Fibroblast of skin of left biceps (primary cell): ENCODE data around the gene PRSS56.
"Not testable (repeated sequence)": the region's sequence is repeated elsewhere in the genome, so short reads cannot be mapped to it uniquely, and the experiment has no call there.

Experiments
- DNase-seq, 2 experiments: peaks; one replicate each; pipeline ENCODE4 v3.0.0-alpha.2; 2013; ENCODE audit warnings: low read depth in 2 of 2

Gene PRSS56

DNA sequence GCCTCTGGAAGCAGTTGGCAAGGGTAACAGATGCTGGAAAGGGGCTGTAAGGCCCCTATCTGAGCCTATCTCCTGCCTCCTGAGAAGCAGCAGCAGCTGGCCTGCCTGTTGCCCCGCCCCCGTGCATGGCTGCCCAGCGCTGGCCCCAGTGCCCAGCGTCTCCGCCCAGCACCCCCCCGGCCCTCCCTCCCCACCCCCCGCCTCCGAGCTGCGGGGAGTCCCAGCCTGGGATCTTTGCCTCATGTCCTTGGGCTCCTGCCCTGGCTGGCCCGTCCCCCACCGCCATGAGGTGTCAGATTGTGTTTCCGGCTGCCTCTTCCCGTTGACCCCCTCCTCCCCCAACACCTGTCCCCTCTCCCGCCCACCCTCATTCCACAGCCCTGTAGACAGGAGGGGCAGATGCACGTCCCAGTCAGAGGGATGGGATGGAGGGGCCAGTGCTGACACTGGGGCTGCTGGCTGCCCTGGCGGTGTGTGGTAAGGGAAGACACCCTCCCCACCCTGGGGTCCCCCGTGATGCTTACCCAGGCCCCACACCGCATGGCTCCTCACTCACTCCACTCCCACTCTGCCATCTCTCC lies 5.7 kb downstream of the PRSS56 start, which contains the start of gene CHRND:
TSS of gene CHRND (plus strand) at position 370 of the 581 bp plus-strand sequence. CDS start at position 426, 56 bp downstream.
- no peak for DNase-seq

DNA sequence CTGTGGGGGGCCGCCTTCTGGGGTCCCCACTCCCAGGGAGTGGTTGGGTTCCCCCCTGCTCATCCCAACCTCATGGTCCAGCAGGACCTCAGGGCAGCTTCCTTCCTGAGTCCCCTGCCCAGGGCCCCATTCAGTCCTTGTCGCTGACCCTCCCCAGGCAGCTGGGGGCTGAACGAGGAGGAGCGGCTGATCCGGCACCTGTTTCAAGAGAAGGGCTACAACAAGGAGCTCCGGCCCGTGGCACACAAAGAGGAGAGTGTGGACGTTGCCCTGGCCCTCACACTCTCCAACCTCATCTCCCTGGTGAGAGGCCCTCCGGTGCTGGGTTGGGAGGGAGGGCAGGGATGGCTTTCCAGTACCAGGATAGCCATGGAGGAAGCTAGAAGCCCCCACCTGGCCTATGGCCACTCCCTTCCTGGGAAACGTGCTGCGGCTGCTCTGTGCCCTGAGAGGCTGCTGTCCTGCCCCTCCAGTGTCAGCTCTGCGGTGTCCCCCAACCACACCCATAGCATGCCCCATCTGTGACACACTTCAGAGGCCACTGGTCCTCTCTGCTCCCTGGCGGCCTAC lies 6.3 kb downstream of the PRSS56 start:
- DNase-seq: no peak

- DNase-seq: no peak
Measured at GRCh38 chr2:232527905-232528470, 7.8 kb downstream of the PRSS56 start.

DNA sequence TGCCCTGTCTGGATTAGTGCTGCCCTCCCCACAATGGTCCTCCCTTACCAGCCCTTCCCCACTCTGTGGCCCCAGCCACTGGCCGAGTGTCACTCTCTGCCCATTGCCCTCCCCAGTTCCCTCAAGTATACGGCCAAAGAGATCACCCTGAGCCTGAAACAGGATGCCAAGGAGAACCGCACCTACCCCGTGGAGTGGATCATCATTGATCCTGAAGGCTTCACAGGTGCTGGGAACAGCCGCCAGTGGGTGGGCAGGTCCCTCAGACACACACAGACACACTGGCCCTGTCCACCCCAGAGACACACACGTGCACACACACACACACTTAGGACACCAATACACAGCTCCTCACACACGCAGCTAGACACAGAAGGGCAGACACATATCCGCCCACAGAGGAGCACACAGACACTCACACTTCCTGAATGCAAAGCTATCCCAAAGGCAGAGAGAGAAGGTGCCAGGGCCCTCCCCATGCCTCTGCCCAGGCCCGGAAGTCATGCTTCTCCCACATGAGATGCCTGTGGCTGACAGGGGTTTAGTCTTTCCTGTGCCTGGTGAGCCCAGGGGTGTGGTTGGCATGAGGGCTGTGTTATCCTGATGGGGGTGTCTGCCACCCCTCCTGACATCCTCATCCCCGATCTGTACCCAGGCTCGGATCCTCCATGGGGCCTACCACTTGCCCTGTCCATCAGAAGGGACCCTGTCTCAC lies 8.7 kb downstream of the PRSS56 start:
- no peak for DNase-seq

GRCh38 chr2:232529806-232530547 lies 9.8 kb downstream of the PRSS56 start:
- DNase-seq: no peak

GRCh38 chr2:232530626-232531260 lies 10.6 kb downstream of the PRSS56 start:
- no peak for DNase-seq

DNA sequence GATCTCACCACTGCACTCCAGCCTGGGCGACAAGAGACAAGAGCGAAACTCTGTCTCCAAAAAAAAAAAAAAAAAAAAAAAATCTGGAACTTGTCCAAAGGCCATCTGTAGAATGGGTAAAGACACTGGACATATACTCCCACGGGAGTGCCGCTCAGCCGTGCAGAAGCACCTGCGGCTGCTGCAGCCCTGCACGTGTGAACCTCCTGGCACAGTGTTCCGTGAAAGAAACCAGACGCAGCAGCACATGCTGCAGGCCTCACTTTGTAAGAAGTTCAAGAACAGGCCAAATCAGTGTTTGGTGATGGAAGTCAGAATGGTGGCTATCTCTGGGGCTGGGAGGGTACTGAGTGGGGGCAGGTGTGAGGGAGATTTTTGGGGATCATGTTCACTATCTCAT lies 12.2 kb downstream of the PRSS56 start:
- no peak for DNase-seq

DNA sequence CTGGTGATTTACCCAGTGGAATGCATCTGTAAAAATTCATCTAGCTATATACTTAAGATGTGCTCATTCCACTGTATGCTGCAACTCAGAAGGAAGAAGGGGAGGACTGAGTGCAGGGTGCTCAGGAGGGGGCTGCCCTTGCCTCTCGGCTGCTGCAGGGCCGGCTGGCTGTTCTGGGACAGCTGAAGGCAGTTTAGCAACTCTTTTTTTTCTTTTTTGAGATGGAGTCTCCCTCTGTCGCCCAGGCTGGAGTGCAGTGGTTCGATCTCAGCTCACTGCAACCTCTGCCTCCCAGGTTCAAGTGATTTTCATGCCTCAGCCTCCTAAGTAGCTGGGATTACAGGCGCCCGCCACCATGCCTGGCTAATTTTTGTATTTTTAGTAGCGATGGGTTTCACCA lies 12.6 kb downstream of the PRSS56 start:
- DNase-seq: not testable (repeated sequence)

- no peak for DNase-seq
Measured at GRCh38 chr2:232533944-232534710, 13.9 kb downstream of the PRSS56 start.

DNA sequence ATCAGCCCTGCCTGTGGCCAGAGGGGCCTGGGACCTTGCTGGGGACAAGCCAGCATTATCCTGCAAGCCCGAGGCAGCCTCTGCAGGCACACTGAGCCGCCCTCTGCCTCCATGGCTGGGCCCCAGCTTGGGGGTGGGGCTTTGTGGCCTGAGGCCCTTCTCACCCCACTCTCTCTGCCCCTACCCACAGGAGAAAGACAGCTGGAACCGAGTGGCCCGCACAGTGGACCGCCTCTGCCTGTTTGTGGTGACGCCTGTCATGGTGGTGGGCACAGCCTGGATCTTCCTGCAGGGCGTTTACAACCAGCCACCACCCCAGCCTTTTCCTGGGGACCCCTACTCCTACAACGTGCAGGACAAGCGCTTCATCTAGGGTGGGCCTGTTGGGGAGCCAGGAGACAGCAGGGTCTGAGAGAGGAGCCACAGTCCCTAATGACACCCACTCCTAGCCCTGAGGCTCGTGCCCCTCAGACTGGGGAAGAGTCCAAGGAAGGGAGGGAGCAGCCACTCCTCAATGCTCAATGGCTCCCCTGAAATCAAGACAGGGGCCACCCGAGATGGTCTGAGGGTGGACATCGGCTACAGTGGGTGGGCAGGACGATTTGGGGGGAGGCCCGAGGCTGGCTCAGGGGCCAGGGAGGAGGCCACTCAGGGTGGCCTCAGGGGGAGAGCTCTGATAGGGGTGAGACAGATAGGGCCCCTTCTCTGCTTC lies 14.9 kb downstream of the PRSS56 start:
- DNase-seq: no peak

GRCh38 chr2:232535761-232536530 lies 15.8 kb downstream of the PRSS56 start:
- DNase-seq: no peak

DNA sequence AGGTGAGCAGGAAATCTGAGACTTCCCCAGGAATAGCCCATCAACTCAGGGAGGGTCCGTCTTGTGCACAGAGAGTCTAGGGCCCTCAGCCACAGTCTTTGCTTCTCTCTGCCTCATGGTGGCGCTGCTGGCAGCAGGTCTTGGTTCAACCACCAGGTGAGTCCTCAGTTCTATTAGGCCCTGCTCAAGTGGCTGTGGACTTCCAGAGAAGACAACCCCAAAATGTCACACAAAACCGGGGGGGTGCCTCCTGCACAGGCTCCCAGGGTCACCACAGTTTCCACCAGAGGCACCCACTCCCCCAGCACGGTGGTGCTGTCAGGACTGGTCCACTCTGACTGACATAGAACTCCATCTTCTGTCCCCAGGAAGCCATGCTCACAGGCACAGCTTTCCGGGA lies 16.9 kb downstream of the PRSS56 start:
- DNase-seq: no peak

DNA sequence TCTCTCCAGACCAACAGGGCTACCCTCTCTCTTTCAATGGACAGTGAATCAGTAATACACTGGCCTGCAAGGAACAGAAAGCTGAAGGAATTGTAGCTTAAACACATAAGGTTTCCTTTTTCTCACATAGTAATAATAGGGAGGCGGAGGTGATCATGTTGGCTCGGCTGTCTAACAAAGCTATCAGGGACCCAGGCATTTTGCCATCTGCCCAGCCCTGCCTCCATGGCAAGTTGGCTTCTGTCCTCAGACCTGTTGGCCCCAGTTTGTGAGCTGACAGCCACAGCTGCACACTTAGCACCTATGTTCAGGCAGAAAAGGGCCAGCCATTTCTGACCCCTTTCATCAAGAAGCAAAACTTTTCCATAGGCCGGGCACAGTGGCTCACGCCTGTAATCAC lies 17.3 kb downstream of the PRSS56 start:
- DNase-seq: no peak

GRCh38 chr2:232538671-232539070 lies 18.5 kb downstream of the PRSS56 start:
- no peak for DNase-seq

DNA sequence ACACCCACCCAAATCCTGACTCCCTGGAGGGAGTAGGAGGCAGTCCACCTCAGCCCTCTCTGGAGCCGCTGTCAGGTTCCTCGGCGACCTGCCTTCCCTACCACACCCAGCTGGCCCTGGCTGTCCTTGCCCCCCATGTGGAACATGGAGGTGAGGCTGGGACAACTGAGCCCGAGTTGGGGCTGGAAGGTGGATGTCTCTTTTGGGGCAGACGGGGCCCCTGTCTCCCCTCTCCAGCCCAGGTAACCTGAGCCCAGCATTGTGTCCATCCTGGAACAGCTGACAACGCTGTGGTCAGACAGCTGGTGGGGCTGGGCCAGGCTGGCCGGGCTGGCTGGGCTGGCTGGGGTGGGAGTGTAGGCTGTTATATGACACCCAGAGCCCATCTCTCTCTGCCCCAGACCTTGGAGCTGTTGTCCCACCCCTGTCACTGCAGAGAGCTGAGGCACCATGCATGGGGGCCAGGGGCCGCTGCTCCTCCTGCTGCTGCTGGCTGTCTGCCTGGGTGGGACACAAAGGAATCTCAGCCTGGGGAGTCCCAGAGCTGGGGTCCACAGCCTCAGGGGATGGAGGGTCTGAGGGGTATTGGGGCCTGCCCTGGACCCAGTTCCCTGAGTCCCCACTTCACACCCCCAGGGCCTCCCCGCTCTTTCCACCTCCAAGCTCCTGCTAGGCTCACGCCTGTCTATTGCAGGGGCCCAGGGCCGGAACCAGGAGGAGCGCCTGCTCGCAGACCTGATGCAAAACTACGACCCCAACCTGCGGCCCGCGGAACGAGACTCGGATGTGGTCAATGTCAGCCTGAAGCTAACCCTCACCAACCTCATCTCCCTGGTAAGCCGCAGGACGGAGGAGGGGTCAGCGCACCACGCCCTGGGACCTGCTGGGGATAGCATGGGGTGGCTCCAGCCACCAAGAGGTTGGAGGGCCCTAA lies 19.4 kb downstream of the PRSS56 start, which contains the start of gene CHRNG:
TSS of gene CHRNG (plus strand) at position 395 of the 934 bp plus-strand sequence. CDS start at position 451, 56 bp downstream.
- no peak for DNase-seq

DNA sequence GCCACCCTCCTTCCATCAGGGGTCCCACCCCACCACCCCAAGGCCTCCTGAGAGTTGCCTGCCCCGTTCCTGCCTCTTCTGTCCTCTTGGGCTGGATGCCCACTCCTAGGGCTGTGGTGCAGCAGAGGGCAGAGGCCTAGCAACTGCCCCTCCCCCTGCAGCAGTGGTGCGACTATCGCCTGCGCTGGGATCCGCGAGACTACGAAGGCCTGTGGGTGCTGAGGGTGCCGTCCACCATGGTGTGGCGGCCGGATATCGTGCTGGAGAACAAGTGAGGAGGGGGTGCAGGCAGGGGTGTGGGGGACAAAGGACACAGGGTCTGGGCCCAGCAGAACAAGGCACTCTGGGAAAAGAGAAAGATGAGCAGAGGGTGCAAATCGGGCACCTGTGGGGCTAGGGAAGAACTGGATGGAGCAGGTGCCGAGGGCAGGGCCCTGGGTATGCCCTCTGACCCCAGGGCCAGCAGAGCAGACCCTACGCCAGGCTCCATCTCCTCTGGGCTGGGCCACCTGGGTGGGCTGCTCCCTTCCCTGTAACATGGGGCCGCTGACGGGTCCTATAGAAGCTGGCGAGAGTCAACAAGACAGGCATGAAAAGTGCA lies 20.4 kb downstream of the PRSS56 start:
- no peak for DNase-seq

GRCh38 chr2:232541195-232541960 lies 21.2 kb downstream of the PRSS56 start:
- no peak for DNase-seq
